A673 (cell line): ENCODE data around the gene FRAS1.

ENCODE experiments used
- CTCF ChIP-seq: fragments of 300-800, 200-600 bp; sonication (generic); conservative IDR thresholded peaks from 2 replicates; pipeline ENCODE4 v1.5.1; 2017; ENCODE audit warnings: low read depth, mild to moderate bottlenecking, antibody characterized with exemption, low read length, moderate library complexity, mixed read lengths
- EZH2 ChIP-seq: fragments of 200-600 bp; sonication (generic); IDR thresholded peaks from 2 replicates; pipeline ENCODE4 v1.6.1; 2017; ENCODE audit warnings: borderline replicate concordance, low read depth, mild to moderate bottlenecking, mixed read lengths, antibody characterized with exemption, low read length; ENCODE audit not compliant: poor library complexity, severe bottlenecking

- TF ChIP-seq CTCF (no peak), EZH2 (no peak)
Measured at GRCh38 chr4:78265006-78265405, 207.9 kb downstream of the FRAS1 start.
